ENCODE results near the gene LAYN.

LAYN gene

GRCh38 chr11:111577821-111578220, 37.3 kb downstream of the LAYN start:
- Histone ChIP-seq H3K36me3 (ENCODE audit: insufficient read depth) (no peaks in the 10 kb centered on the region), H3K4me1 (ENCODE audit: low read depth, poor library complexity, severe bottlenecking) (no peaks in the 10 kb centered on the region), H3K27ac (no peak overlapping the region), H3K4me2 (no peak overlapping the region), H3K79me2 (ENCODE audit: insufficient read depth, low read depth) (no peaks in the 10 kb centered on the region), H3K4me3 (IDR thresholded peaks at IDR 0.05; ENCODE audit: insufficient read depth, low read depth, low read length) (no peak overlapping the region), H3K9ac (no peak overlapping the region), H4K20me1 (ENCODE audit: insufficient read depth) (no peaks in the 10 kb centered on the region), H3K27me3 (ENCODE audit: insufficient read depth, low read depth) (no peaks in the 10 kb centered on the region), H2AFZ (ENCODE audit: low read depth) (no peak overlapping the region)
- no peak for TF ChIP-seq CTCF (conservative IDR thresholded peaks at IDR 0.05; ENCODE audit: low read depth, low read length)

DNA sequence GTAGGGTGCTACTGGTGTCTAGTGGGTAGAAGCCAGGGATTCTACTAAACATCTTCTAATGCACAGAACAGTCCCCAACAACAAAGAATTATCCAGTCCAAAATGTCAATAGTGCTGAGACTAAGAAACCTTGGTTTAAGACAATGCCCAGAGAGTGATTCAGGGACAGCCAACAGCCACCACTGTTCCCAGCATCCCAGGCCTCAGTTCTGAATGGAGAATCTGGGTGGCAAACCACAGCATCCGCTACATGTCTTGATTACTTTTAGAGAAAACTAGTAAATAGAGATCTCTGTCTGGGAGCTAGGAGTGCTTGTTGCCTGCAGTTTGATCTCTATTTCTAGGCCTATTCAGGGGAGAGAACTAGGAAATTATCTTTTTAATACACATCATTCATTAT, 40.8 kb downstream of the LAYN start:
- Histone ChIP-seq H3K9ac (no peak overlapping the region), H4K20me1 (ENCODE audit: insufficient read depth) (no peaks in the 10 kb centered on the region), H3K27me3 (ENCODE audit: insufficient read depth, low read depth) (no peaks in the 10 kb centered on the region), H3K79me2 (ENCODE audit: insufficient read depth, low read depth) (no peaks in the 10 kb centered on the region), H3K4me3 (IDR thresholded peaks at IDR 0.05; ENCODE audit: insufficient read depth, low read depth, low read length) (no peak overlapping the region), H3K4me1 (ENCODE audit: low read depth, poor library complexity, severe bottlenecking) (peaks cover 7% of the 10 kb centered on the region), H3K27ac (no peak overlapping the region), H3K36me3 (ENCODE audit: insufficient read depth) (no peaks in the 10 kb centered on the region), H2AFZ (ENCODE audit: low read depth) (no peak overlapping the region), H3K4me2 (no peak overlapping the region)
- TF ChIP-seq CTCF (conservative IDR thresholded peaks at IDR 0.05; ENCODE audit: low read depth, low read length): no peak

DNA sequence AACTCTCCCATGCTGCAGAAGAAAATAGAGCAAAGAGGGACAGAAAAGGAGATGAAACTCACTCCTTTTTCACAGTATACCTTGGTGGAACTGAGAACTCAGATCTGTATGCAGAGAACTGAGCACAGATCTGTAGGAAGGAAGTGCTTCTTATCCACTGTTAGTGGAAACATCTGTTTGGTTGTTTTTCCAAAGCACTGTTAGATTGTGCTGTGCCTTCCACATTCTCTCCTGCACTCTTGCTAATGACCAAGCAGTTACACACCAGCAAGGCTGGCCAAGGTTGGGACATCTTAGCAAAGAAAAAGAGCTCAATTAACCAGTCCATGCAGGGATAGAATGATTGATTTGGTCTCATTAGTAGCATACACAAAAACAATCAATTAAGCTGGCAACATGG, 41.6 kb downstream of the LAYN start:
- no peaks in the 10 kb centered on the region for H3K36me3 ChIP-seq (ENCODE audit: insufficient read depth)
- no peak overlapping the region for H3K9ac ChIP-seq
- peaks cover 7% of the 10 kb centered on the region for H3K4me1 ChIP-seq (ENCODE audit: low read depth, poor library complexity, severe bottlenecking)
- H3K27ac ChIP-seq: no peak overlapping the region
- H3K4me3 ChIP-seq (IDR thresholded peaks at IDR 0.05; ENCODE audit: insufficient read depth, low read depth, low read length): no peak overlapping the region
- no peak for TF ChIP-seq CTCF (conservative IDR thresholded peaks at IDR 0.05; ENCODE audit: low read depth, low read length)
- H3K79me2 ChIP-seq (ENCODE audit: insufficient read depth, low read depth): no peaks in the 10 kb centered on the region
- H3K27me3 ChIP-seq (ENCODE audit: insufficient read depth, low read depth): no peaks in the 10 kb centered on the region
- no peaks in the 10 kb centered on the region for H4K20me1 ChIP-seq (ENCODE audit: insufficient read depth)
- H2AFZ ChIP-seq (ENCODE audit: low read depth): no peak overlapping the region
- H3K4me2 ChIP-seq: no peak overlapping the region

GRCh38 chr11:111582881-111583280, 42.4 kb downstream of the LAYN start:
- no peaks in the 10 kb centered on the region for H3K79me2 ChIP-seq (ENCODE audit: insufficient read depth, low read depth)
- no peak overlapping the region for H3K27ac ChIP-seq
- H3K4me1 ChIP-seq (ENCODE audit: low read depth, poor library complexity, severe bottlenecking): peaks cover 7% of the 10 kb centered on the region
- H3K9ac ChIP-seq: no peak overlapping the region
- H2AFZ ChIP-seq (ENCODE audit: low read depth): no peak overlapping the region
- no peaks in the 10 kb centered on the region for H3K27me3 ChIP-seq (ENCODE audit: insufficient read depth, low read depth)
- no peak overlapping the region for H3K4me2 ChIP-seq
- no peaks in the 10 kb centered on the region for H3K36me3 ChIP-seq (ENCODE audit: insufficient read depth)
- no peak overlapping the region for H3K4me3 ChIP-seq (IDR thresholded peaks at IDR 0.05; ENCODE audit: insufficient read depth, low read depth, low read length)
- no peak for TF ChIP-seq CTCF (conservative IDR thresholded peaks at IDR 0.05; ENCODE audit: low read depth, low read length)
- H4K20me1 ChIP-seq (ENCODE audit: insufficient read depth): no peaks in the 10 kb centered on the region

Data from KMS-11 (cell line).